ENCODE data around the gene STMP1. TPM values are rescaled to one million over a fixed set of nuclear protein-coding genes. Genes with fewer than 3 reads are reported as not detected.

The STMP1 gene
- total RNA-seq, 2 donors from 2014 or later, result 11.9 to 13.4 TPM

DNA sequence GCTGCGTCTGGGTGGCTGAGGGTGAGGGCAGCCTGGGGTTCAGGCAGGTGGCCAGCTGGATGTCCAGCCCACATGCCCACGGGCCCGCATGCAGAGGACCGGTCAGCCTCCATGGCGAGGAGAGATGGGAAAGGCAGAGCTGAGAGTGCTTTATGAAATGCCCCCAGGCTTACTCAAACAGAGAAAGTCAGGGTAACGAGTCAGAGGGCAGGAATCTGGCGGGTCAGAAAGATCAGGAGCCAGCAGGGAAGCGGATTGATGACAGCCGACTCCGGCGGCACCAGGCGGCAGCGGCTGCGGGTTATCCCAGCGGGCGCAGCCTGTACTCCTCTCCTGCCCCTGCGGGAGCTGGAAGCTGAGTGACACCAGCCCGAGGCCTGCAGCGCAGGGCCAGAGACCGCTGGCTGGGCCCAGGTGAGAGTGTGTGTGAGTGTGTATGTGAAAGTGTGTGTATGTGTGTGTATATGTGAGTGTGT is 52.3 kb downstream of the STMP1 start:
- H3K4me3 ChIP-seq, result no peak overlapping the region
- no peaks in the 10 kb centered on the region for H3K9me3 ChIP-seq
- TF ChIP-seq CTCF (IDR thresholded peaks at IDR 0.05), result no peak
- no peak for DNase-seq (ENCODE audit: low spot score)
- no peaks in the 10 kb centered on the region for H3K36me3 ChIP-seq
- H3K4me1 ChIP-seq, result peaks cover 0 to 26% of the 10 kb centered on the region in 2 donors
- H3K27me3 ChIP-seq, result no peaks in the 10 kb centered on the region
- no peak overlapping the region for H3K27ac ChIP-seq

DNA sequence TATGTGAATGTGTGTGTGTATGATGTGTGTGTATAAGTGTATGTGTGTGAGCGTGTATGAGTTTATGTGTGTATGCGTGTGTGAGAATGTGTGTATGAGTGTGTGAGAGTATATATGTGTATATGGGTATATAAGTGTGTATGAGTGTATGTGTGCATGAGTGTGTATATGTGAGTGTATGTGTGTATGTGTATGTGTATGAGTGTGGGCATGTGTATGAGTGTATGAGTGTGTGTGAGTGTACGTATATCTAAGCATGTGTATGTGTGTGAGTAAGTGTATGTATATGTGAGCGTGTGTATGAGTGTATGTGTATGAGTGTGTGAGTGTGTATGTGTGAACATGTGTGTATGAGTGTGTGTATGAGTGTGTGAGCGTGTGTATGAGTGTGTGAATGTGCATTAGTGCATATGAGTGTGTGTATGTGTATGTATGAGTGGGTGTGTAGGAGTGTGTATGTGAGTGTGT is 52.8 kb downstream of the STMP1 start:
- DNase-seq (ENCODE audit: low spot score), result no peak
- Histone ChIP-seq H3K9me3 (no peaks in the 10 kb centered on the region), H3K4me1 (peaks cover 0 to 26% of the 10 kb centered on the region in 2 donors), H3K4me3 (no peak overlapping the region), H3K36me3 (no peaks in the 10 kb centered on the region), H3K27me3 (no peaks in the 10 kb centered on the region), H3K27ac (no peak overlapping the region)
- TF ChIP-seq CTCF (IDR thresholded peaks at IDR 0.05), result no peak

DNA sequence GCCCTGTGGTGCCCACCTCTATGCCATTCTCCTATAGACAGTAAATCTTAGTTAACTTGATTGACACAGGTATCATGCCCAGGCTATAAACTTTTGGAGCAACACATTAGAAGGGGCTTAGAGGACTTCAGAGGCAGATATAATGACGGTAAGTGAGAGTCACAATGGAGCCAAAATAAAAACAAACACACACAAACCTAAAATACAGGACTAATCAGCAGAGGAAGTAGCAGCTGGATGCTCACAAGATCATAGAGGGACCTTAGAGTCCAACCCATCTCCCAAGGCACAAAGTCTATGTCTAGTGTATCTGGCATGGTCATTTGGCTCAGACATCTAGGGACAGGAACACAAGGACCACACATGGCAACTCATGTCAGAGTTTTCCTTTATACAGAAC is 53.4 kb downstream of the STMP1 start:
- no peak for TF ChIP-seq CTCF (IDR thresholded peaks at IDR 0.05)
- no peak for DNase-seq (ENCODE audit: low spot score)
- no peaks in the 10 kb centered on the region for H3K27me3 ChIP-seq
- no peaks in the 10 kb centered on the region for H3K9me3 ChIP-seq
- H3K36me3 ChIP-seq, result no peaks in the 10 kb centered on the region
- H3K4me3 ChIP-seq, result no peak overlapping the region
- H3K4me1 ChIP-seq, result peaks cover 0 to 26% of the 10 kb centered on the region in 2 donors
- H3K27ac ChIP-seq, result no peak overlapping the region

GRCh38 chr7:135716677-135717238 is 54.4 kb downstream of the STMP1 start:
- Histone ChIP-seq H3K4me1 (peaks cover 0 to 26% of the 10 kb centered on the region in 2 donors), H3K27ac (no peak overlapping the region), H3K36me3 (no peaks in the 10 kb centered on the region), H3K4me3 (no peak overlapping the region), H3K27me3 (no peaks in the 10 kb centered on the region), H3K9me3 (no peaks in the 10 kb centered on the region)
- no peak for DNase-seq (ENCODE audit: low spot score)
- no peak for TF ChIP-seq CTCF (IDR thresholded peaks at IDR 0.05)

DNA sequence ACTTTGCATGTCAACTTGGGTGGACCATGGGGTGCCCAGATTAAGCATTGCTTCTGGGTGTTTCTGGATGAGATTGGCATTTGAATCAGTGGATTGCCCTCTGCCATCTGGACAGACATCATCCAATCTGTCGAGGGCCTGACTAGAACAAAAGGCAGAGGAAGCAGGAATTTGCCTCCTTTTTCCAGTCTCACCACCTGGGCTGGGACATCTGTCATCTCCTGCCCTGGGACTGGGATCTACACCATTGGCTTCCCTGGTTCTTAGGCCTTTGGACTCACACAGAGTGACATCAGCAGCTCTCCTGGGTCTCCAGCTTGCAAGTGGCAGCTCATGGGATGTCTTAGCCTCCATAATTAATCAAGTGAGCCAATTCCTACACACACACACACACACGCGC is 55.4 kb downstream of the STMP1 start:
- DNase-seq (ENCODE audit: low spot score), result no peak
- Histone ChIP-seq H3K27me3 (no peaks in the 10 kb centered on the region), H3K4me1 (peaks cover 0 to 21% of the 10 kb centered on the region in 2 donors), H3K9me3 (no peaks in the 10 kb centered on the region), H3K4me3 (no peak overlapping the region), H3K27ac (no peak overlapping the region), H3K36me3 (no peaks in the 10 kb centered on the region)
- no peak for TF ChIP-seq CTCF (IDR thresholded peaks at IDR 0.05)

DNA sequence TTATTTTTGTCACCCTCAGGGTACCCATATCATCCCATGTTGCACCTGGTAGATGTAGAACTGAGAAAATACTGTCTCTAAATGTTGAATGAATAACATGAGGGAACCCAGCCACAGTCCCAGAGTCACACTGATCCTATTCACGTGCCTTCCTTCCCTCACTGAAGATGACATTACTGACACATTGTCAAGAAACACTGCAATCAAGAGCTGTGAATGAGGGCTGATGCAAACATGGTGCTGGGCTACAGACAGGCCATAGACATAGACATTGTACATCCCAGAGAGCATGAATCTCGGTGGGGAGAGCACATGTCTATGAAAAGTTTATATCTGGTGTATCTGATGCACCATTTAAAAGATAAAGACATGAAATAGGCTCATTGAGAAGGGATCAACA is 55.9 kb downstream of the STMP1 start:
- no peaks in the 10 kb centered on the region for H3K36me3 ChIP-seq

More for the DNA sequence above, 55.9 kb downstream of the STMP1 start:
- Histone ChIP-seq H3K27me3 (no peaks in the 10 kb centered on the region), H3K4me1 (peaks cover 0 to 15% of the 10 kb centered on the region in 2 donors), H3K4me3 (no peak overlapping the region), H3K27ac (no peak overlapping the region), H3K9me3 (no peaks in the 10 kb centered on the region)
- no peak for DNase-seq (ENCODE audit: low spot score)
- no peak for TF ChIP-seq CTCF (IDR thresholded peaks at IDR 0.05)
